Lung (tissue), 12 donors: ENCODE results near the gene COPG1. TPM values are rescaled to one million over a fixed set of nuclear protein-coding genes. Genes with fewer than 3 reads are reported as not detected.

Experiments
- ATAC-seq: fragments of 200-7000 bp; cut with Tn5 transposase; one replicate; pipeline ENCODE4 v1.9.1; 2020; ENCODE audit warnings: moderate number of reproducible peaks; ENCODE audit not compliant: insufficient read depth, low FRiP score
- DNase-seq, 3 donors: peaks; one replicate each; pipeline ENCODE4 v3.0.0-alpha.2; 2013 to 2017
- H3K27ac ChIP-seq, 2 donors: one replicate each; pipeline ENCODE4 v1.5.1; 2013; ENCODE audit warnings: mild to moderate bottlenecking in 2 of 2, moderate library complexity in 2 of 2, control low read depth in 1 of 2, inconsistent platforms in 1 of 2, low read depth in 1 of 2, low read length in 1 of 2
- H3K27me3 ChIP-seq, 3 donors: one replicate each; pipeline ENCODE4 v1.5.1; 2013; ENCODE audit warnings: low read length in 2 of 3; ENCODE audit not compliant: control insufficient read depth in 3 of 3, insufficient read depth in 3 of 3
- H3K36me3 ChIP-seq, 4 donors: one replicate each; pipeline ENCODE4 v1.5.1; 2013; ENCODE audit warnings: low read length in 4 of 4, mild to moderate bottlenecking in 1 of 4, moderate library complexity in 1 of 4; ENCODE audit not compliant: control insufficient read depth in 4 of 4, insufficient read depth in 4 of 4
- H3K4me1 ChIP-seq, 5 donors: one replicate each; pipeline ENCODE4 v1.5.1; 2013; ENCODE audit warnings: low read length in 5 of 5, mild to moderate bottlenecking in 2 of 5, moderate library complexity in 1 of 5; ENCODE audit not compliant: control insufficient read depth in 5 of 5, insufficient read depth in 5 of 5
- H3K4me3 ChIP-seq: one replicate; pipeline ENCODE4 v1.5.1; 2013; ENCODE audit warnings: mild to moderate bottlenecking, control low read depth, moderate library complexity
- H3K9ac ChIP-seq, 2 donors: one replicate each; pipeline ENCODE4 v1.5.1; 2013; ENCODE audit warnings: low read length in 2 of 2, control low read depth in 1 of 2; ENCODE audit not compliant: insufficient read depth in 1 of 2
- H3K9me3 ChIP-seq, 4 donors: one replicate each; pipeline ENCODE4 v1.5.1; 2013; ENCODE audit warnings: low read length in 3 of 4, mild to moderate bottlenecking in 1 of 4, moderate library complexity in 1 of 4; ENCODE audit not compliant: control insufficient read depth in 4 of 4, insufficient read depth in 3 of 4
- CTCF ChIP-seq: IDR thresholded peaks from 2 replicates; pipeline ENCODE4 v1.5.1; 2012; ENCODE audit warnings: mild to moderate bottlenecking; ENCODE audit errors: control extremely low read depth, extremely low read depth
- whole genome bisulfite sequencing, 2 donors: extraction: QIAGEN DNeasy Blood & Tissue Kit; methylation state at CpG; one replicate each; pipeline ENCODE4 v1.1.7; 2013; 5-methylcytosine and 5-hydroxymethylcytosine counted together
- polyA plus RNA-seq, 2 donors: library from polyadenylated mRNA; stranded (reverse); fragments of 200-250 nt; gene quantifications; one replicate each; pipeline ENCODE4 v1.2.1, GENCODE V29; 2013
- total RNA-seq, 2 donors: library from RNA; depleted of rRNA in 1 of 2; stranded (reverse); fragments of >200 nt in 1 of 2; gene quantifications; one replicate each; pipeline ENCODE4 v1.2.1, GENCODE V29; 2014 to 2021
- donor health status: control.
- donor health status: control.
- donor health status: Bipolar disorder and iron deficiency.
- donor health status: healthy.
- donor health status: DM: yes; HTN: yes; CAD: no.

Gene COPG1
- total and polyA plus RNA-seq, 4 donors = 126 to 234 (median 146) TPM

- Histone ChIP-seq H3K27me3 (no peaks in the 10 kb centered on the region), H3K4me1 (peaks cover 3 to 22% (median 11%) of the 10 kb centered on the region in 5 donors), H3K9me3 (no peaks in the 10 kb centered on the region), H3K27ac (no peak overlapping the region), H3K36me3 (peaks cover 0 to 7% (median 2%) of the 10 kb centered on the region in 4 donors), H3K4me3 (no peak overlapping the region), H3K9ac (no peak overlapping the region)
- ATAC-seq (no peak), DNase-seq (peak in 1 of 3 donors; percentile 24)
- 48 to 62% methylated on average over 5 of the region's 5 CpGs for WGBS, 2 donors
- no peak for TF ChIP-seq CTCF
Measured at GRCh38 chr3:129317848-129318247, 68.4 kb downstream of the COPG1 start.

GRCh38 chr3:129318921-129319320, 69.5 kb downstream of the COPG1 start:
- WGBS, 2 donors = 95 to 96% methylated on average over 14 to 15 of the region's 15 CpGs
- no peak for ATAC-seq
- no peak for TF ChIP-seq CTCF

GRCh38 chr3:129320261-129320660, 70.9 kb downstream of the COPG1 start:
- Histone ChIP-seq H3K27me3 (no peaks in the 10 kb centered on the region), H3K4me3 (no peak overlapping the region), H3K9ac (no peak overlapping the region), H3K27ac (no peak overlapping the region), H3K4me1 (peaks cover 0 to 12% (median 3%) of the 10 kb centered on the region in 5 donors), H3K9me3 (no peaks in the 10 kb centered on the region), H3K36me3 (peaks cover 0 to 7% (median 5%) of the 10 kb centered on the region in 4 donors)
- 92 to 95% methylated on average over 8 of the region's 8 CpGs for WGBS, 2 donors
- DNase-seq = no peak
- ATAC-seq = no peak
- no peak for TF ChIP-seq CTCF

More at GRCh38 chr3:129318921-129319320, 69.5 kb downstream of the COPG1 start:
- Histone ChIP-seq H3K9me3 (no peaks in the 10 kb centered on the region), H3K36me3 (peaks cover 0 to 7% (median 3%) of the 10 kb centered on the region in 4 donors), H3K4me3 (no peak overlapping the region), H3K27ac (no peak overlapping the region), H3K9ac (no peak overlapping the region), H3K4me1 (peaks cover 3 to 17% (median 6%) of the 10 kb centered on the region in 5 donors), H3K27me3 (no peaks in the 10 kb centered on the region)
- no peak for DNase-seq
